Measurements from ENCODE around the gene IL13.

The IL13 gene

GRCh38 chr5:132673488-132673887 lies 15.5 kb downstream of the IL13 start:
- DNase-seq, result no peak

DNA sequence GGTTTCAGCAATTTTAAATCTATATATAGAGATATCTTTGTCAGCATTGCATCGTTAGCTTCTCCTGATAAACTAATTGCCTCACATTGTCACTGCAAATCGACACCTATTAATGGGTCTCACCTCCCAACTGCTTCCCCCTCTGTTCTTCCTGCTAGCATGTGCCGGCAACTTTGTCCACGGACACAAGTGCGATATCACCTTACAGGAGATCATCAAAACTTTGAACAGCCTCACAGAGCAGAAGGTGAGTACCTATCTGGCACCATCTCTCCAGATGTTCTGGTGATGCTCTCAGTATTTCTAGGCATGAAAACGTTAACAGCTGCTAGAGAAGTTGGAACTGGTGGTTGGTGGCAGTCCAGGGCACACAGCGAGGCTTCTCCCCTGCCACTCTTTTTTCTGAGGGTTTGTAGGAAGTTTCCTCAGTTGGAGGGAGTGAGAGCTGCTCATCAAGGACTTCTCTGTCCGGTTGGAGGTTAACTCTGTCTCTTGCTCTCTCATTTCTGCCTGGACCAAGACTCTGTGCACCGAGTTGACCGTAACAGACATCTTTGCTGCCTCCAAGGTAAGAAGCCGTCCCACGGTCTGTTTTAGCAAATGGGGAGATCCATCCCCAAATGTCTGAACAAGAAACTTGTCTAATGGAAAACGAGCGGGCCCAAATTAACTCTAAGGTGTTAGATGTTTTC lies 16.1 kb downstream of the IL13 start, which contains the start of gene IL4:
Gene IL4 (plus strand): TSS at position 51 of the 692 bp plus-strand sequence. CDS start 62 bp downstream, at position 113.
- no peak for DNase-seq

- DNase-seq, result no peak
Measured at GRCh38 chr5:132674671-132675506, 16.9 kb downstream of the IL13 start.

- DNase-seq, result no peak
Measured at GRCh38 chr5:132675936-132676689, 18.1 kb downstream of the IL13 start.

GRCh38 chr5:132677191-132677590 lies 19.2 kb downstream of the IL13 start:
- DNase-seq, result no peak

DNA sequence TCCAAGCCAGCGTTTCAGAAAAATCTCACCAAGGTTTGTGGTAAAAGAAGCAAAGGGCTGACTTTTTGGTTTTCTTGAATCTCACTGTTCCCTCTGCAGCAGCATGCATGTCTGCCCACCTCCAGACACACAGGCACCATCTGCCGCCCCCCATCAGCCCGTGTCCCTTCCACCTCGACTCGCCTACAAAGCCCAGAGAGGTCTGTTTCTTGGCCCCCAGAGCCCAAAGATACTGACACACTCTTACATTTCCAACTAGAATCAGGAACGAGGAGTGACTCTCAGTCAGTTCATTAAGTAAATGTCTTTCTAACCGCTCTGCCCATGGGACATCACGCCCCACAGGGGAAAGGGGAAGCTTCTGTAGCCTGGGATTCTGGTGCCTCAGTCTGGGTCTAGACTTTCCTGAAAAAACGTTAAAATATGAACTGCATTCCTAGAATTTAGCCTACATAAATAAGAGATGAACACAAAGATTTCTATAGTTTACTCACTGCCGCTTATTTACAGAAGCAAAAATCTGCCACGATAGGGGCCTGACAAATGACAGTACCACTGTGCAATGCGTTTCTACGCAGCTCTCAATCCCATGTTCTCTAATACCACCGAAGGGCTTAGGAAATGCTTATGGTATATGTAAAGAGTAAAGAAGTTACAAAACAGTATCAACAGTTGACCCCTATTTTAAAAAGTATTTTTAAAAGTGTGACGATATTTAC lies 19.9 kb downstream of the IL13 start:
- no peak for DNase-seq

- no peak for DNase-seq
Measured at GRCh38 chr5:132678735-132679134, 20.8 kb downstream of the IL13 start.

DNA sequence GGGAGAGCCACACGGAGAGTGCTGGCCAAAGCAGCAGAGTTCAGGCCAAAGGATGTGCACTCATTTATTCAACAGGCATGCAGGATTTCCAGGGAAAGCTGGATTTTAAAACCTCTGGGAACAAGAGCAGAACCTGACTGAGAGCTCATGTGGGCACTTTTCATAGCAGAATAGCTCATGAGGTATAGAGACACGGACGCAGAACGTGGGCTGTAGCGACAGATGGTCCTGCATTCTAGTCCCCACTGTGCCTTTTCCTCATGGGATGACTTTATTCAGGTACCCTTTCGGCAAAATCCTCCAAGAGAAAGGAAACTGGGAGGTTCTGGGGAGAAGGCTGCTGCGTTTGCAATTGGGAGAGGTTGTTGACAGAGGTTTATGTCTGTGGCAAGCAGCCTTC lies 21.2 kb downstream of the IL13 start:
- DNase-seq, result no peak

- no peak for DNase-seq
Measured at GRCh38 chr5:132679717-132680380, 21.9 kb downstream of the IL13 start.

DNA sequence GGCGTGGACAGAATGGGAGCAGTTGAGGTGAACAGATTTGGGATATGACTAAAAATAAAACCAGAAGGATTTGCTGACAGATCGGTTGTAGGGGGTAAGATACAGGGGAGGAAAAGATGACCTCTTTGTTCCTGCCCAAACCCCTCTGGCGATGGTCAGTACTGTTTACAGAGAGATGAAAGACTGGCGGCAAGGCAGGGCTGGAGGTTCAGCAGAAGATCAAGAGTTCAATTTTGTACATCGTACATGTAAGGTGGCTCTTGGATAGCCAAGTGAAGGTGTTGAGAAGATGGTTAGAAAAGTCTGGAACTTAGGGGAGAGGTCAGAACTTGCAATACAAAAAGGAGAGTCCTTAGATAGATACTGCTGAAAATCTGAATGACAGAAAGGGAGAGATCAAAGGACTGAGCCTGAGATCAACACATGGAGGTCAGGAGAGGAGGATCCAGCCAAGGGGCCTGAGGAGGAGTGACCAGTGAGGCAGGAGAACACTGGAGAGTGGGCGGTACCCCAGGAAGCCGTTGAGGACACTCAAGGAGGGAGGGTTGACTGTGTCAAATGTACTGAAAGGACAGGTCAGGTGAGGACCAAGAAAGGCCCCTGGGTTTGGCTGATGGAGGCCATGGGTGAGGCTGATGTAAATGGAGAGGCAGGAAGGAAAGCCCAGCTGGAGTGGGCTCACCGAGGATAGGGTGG lies 23.0 kb downstream of the IL13 start:
- DNase-seq, result no peak

DNA sequence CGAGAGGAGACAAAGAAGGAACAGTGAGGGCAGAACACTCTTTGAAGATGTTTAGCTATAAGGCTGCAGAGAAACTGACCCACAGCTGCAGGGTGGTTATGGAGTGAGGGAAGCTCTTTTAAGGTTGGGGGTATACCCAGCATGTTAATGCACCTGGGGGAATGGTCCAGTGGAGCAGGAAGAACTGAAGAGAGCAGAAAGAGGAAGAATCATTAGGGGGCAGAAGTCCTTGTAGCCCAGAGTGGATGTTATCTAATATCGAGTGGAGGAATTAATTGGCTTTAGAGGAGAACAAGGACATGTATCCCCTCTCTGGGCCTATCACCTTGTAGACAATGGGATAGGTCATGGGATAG lies 23.5 kb downstream of the IL13 start:
- no peak for DNase-seq

DNA sequence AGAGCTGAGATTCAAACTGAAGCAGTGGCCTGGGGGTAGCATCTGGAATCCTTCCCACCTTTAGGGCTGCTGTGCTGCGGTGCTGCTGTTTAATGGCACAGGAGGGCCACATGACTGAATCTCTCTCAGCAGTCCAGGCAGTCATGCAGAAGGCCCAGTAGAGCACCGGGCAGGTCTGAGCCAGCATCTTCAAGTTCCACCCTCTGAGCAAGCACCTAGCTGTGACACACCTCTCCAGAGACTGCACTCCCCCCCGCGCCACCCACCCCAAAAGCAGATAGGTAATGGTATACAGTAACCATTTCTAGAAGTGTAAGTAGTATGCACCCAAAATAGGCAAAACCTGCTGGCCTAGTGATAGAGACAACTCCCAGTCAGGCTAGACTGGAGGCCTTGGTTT lies 24.0 kb downstream of the IL13 start:
- DNase-seq, result no peak

GRCh38 chr5:132684491-132684890 lies 26.5 kb downstream of the IL13 start:
- DNase-seq, result no peak

DNA sequence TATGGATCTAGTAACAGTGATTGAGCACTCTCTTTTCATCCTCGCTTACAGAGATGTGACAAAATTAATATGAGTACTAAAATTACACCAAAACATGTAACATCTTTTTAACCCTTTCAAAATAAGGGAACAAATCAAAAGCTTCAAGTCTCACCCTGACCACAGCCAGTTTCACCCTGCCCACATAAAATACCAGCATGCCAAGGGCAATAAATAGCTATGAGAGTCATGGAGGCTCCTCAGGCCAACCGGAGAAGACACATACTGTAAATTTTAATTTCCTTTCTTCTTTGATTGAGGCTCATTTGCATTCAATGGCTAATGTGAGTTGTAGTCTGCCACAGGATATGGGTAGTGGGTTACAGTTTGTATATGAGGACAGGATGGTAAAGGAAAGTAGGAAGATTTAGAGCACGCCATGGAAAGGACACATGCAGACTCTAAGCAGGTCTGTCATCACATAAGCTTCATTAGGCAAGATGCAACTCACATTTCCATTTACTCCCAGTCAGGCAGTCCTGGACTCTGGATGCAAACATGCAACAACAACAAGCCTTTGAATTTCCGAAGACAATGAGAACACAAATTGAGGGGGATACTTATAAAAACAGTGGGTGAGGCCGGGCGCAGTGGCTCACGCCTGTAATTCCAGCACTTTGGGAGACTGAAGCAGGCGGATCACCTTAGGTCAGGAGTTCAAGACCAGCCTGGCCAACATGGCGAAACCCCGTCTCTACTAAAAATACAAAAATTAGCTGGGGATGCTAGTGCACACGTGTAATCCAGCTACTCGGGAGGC lies 27.1 kb downstream of the IL13 start:
- DNase-seq, result no peak

DNA sequence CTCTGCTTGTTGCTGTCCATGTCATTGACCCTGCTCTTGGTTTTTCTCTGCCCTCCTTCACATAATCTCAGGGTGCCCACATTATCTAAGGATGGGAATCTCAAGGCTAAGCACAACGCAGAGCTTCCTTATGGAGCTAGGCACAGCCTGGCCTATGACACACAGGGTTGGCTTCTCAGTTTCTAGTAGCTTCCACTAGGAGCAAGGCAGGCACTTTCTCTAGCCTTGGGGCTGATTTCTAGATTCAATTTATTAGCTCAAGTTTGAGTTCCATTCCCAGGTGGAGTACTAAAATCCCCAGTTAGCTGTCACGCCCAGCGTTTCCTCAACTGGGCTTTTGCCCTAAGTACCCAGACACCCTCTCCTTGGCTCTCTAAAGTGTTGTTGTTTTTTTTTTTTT lies 28.2 kb downstream of the IL13 start:
- DNase-seq, result no peak

GRCh38 chr5:132687995-132688394 lies 30.0 kb downstream of the IL13 start:
- no peak for DNase-seq

DNA sequence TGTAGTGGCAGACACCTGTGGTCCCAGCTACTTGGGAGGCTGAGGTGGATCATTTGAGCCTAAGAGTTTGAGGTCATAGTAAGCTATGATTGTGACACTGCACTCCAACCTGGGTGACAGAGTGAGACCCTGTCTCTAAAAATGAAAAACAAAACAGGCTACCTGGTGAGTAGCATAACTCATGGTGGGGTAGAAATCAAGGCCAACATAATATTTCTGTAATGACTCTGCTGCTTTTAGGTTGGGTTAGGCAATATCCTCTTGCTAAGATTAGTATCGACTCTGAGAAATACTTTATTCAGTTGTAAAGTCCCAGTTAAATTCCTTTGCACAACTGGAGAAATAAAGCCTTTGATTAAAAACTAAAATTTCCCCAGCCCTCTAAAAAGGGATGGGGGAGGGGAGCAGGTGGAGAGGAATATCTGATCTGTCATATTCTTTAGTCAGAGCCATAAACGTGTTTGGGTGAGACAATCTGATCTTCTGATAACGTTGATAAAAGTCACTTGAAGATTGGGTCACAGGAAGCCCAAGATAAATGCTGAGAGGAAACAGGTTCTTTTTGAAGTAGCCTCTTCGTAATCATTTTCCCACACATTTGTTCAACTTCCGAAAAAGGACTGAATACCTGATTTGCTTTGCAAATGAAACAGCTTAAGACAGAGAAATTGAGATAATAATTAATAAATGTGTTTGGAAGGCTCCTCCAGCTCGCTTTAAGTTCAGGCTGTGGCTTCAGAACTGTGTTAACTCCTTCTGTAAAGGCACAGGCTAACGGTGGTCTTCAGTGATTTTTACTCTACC lies 30.8 kb downstream of the IL13 start:
- DNase-seq, result no peak

DNA sequence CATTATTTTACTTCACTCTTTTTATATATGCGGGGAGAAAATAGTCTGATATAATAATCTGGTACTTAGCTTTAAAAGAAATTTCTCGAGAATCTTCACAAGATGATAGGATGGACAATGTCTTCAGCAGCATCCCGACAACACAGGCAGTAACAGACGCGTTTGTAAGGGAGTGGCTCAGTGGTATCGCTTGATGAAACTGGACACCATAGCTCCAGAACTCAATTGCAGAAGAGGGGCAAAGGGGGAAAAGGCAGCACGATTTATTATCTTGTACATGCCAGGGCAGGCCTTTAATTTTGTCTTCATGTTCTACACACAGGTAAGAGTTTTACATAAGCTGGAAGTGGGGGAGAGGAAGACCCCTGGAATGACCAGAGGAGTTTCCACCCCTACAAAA lies 31.5 kb downstream of the IL13 start:
- no peak for DNase-seq

DNA sequence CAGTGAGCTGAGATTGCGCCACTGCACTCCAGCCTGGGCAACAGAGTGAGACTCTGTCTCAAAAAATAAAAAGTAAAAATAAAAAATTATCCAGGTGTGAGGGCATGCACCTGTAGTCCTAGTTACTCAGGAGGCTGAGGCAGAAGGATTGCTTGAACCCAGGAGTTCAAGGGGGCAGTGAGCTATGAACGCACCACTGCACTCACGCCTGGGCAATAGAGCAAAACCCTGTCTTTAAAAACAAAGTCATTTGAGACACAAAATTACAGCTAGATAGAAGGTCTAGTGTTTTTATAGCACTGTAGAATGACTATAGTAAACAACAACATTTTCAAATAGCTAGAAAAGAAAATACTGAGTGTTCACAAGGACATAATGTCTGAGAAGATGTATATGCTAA lies 32.2 kb downstream of the IL13 start:
- DNase-seq, result no peak

Data from stimulated activated naive CD4-positive, alpha-beta T cell treated with Interleukin-2 at 50 U/mL for 16 hours (primary cell).